ENCODE results near the gene SULT1A2.
A peak's percentile ranks its signal among the peaks of the same experiment; 100 is the strongest.

GRCh38 chr16:28596840-28597691 lies at the start of gene SULT1A2:
- no peak for TF ChIP-seq CTCF (IDR thresholded peaks at IDR 0.05)
- TF ChIP-seq POLR2A (IDR thresholded peaks at IDR 0.05), result peak in 1 of 3 donors; percentile 19

Measured in body of pancreas (tissue), 4 donors.